Left ventricle myocardium inferior (tissue), 1 donor: ENCODE data around the gene PLEKHA8. TPM values are rescaled to one million over a fixed set of nuclear protein-coding genes. Genes with fewer than 3 reads are reported as not detected.

Experiments used
- DNase-seq: peaks from one replicate; pipeline ENCODE4 v3.0.0-alpha.2; 2020
- H3K27ac ChIP-seq: fragments of 200-600 bp; replicated peaks from 2 replicates; pipeline ENCODE4 v1.8.0; 2021
- H3K27me3 ChIP-seq: fragments of 200-600 bp; 2 replicates; pipeline ENCODE4 v1.8.0; 2021; ENCODE audit warnings: low read depth
- H3K36me3 ChIP-seq: fragments of 200-600 bp; 2 replicates; pipeline ENCODE4 v1.8.0; 2021
- H3K4me1 ChIP-seq: fragments of 200-600 bp; 2 replicates; pipeline ENCODE4 v1.8.0; 2021
- H3K4me3 ChIP-seq: fragments of 200-600 bp; 2 replicates; pipeline ENCODE4 v1.8.0; 2021; ENCODE audit warnings: mild to moderate bottlenecking, moderate library complexity
- H3K9me3 ChIP-seq: fragments of 200-600 bp; replicated peaks from 2 replicates; pipeline ENCODE4 v1.8.0; 2021
- CTCF ChIP-seq: fragments of 200-600 bp; IDR thresholded peaks from 2 replicates; pipeline ENCODE4 v1.8.0; 2021; ENCODE audit warnings: antibody characterized with exemption, mild to moderate bottlenecking, borderline replicate concordance
- intact Hi-C: fragments of 100-400 bp; cut with micrococcal nuclease; formaldehyde crosslinking; loops from one replicate; pipeline ENCODE4 v1.11.0; 2022
- total RNA-seq: library from RNA; stranded (reverse); fragmentation: NEBNext Ultra II Directional; extraction: Animal tissue kit (Norgen Biotek cat#: 25700); gene quantifications from one replicate; pipeline ENCODE4 v1.2.1, GENCODE V29; 2021
- donor health status: DM: no; HTN: yes; CAD: no; lungs with severe emphysema.

PLEKHA8 gene
- total RNA-seq, 1 donor from 2014 or later, result 3.3 TPM

DNA sequence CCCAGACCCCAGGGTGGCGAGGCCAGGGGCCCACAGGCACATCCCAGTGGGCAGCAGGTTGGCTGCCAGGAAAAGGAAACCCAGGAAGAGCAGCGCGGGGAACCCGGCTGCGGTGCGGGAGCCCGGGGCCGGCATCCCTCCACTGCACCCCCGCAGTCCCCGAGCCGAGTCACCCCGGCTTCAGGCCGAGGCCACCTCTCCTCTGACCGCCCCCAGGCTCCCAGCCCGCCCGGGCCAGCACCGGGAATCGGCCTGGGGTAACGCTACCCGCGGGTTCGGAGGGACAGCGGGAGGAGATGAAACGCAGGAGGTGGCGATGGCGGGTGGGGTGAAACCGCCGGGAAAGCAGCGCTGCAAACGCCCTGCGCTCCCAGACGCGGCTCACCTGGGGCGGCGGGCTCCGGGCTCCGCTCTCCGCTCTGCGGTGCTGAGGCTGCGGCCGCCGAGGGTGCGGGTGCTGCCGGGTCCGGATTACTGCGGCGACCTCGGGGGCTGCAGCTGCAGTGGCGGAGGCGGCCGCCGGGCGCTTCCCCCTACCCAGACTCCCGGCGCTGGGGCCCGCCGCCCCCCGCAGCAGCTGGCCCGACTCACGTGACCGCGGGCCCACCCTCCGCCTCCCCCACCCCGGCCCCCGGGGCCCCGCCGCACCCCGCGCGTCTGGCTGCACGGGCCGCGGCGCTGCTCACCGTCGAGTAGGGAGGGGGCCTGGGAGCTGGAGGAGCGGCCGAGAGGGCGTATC lies 38.8 kb upstream of the PLEKHA8 start, which contains the start of gene SCRN1:
Gene SCRN1, minus strand, starts transcription at position 545 of the 739 bp plus-strand sequence. CDS start 20,734 bp downstream, outside the sequence.
- peaks cover 43% of the 10 kb centered on the region for H3K27me3 ChIP-seq
- peaks cover 23% of the 10 kb centered on the region for H3K9me3 ChIP-seq
- no peaks in the 10 kb centered on the region for H3K36me3 ChIP-seq
- no peak for TF ChIP-seq CTCF
- H3K4me1 ChIP-seq, result peaks cover 20% of the 10 kb centered on the region
- peak within 1 kb of the TSS; percentile 82 for H3K27ac ChIP-seq
- peak; percentile 42 for DNase-seq
- intact Hi-C loops, result no loop called here
- H3K4me3 ChIP-seq, result peak within 1 kb of the TSS; percentile 78

DNA sequence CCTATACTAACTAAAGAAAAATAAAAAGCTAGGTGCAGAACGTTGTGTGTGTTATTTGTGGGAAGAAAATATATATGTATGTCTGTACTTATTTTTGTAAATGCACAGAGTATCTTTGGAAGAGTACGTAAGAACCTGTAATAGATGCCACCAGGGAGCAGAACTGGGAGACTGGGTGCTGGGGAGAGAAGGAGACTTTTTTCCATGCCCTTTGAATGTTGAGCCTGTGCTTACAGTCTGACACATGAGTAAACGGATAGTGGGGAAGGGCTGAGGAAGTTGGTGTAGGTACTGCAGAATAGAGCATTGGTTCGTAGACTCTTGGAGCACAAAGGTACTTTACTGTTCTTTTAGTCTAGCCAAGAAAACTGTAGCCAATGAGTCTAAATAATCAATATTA lies 37.3 kb upstream of the PLEKHA8 start:
- Histone ChIP-seq H3K4me3 (no peak overlapping the region), H3K27me3 (peaks cover 43% of the 10 kb centered on the region), H3K4me1 (peaks cover 20% of the 10 kb centered on the region), H3K36me3 (no peaks in the 10 kb centered on the region), H3K27ac (no peak overlapping the region), H3K9me3 (peaks cover 38% of the 10 kb centered on the region)
- intact Hi-C loops, result no loop called here
- no peak for DNase-seq
- no peak for TF ChIP-seq CTCF

DNA sequence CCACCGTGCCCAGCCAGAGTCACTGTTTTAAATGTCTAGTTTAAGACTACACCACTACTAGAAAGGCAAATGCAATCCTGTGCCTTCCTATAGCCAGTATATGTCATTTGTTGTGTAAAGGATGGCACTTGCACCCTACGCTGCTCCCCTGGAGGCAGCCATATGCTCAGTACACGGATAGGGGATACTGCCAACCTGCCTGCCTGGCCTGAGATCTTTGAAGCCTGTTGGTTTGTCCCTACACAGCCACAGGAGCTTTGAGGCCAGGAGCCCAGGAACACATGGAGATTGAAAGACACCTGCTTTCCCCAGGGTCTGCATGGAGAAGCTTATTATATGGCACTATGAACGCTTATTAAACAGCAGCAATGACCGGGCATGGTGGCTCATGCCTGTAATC lies 36.3 kb upstream of the PLEKHA8 start:
- no peak overlapping the region for H3K4me3 ChIP-seq
- no peak overlapping the region for H3K27ac ChIP-seq
- TF ChIP-seq CTCF, result no peak
- intact Hi-C loops, result no loop called here
- peaks cover 43% of the 10 kb centered on the region for H3K27me3 ChIP-seq
- H3K9me3 ChIP-seq, result peaks cover 48% of the 10 kb centered on the region
- peaks cover 20% of the 10 kb centered on the region for H3K4me1 ChIP-seq
- no peaks in the 10 kb centered on the region for H3K36me3 ChIP-seq
- no peak for DNase-seq

DNA sequence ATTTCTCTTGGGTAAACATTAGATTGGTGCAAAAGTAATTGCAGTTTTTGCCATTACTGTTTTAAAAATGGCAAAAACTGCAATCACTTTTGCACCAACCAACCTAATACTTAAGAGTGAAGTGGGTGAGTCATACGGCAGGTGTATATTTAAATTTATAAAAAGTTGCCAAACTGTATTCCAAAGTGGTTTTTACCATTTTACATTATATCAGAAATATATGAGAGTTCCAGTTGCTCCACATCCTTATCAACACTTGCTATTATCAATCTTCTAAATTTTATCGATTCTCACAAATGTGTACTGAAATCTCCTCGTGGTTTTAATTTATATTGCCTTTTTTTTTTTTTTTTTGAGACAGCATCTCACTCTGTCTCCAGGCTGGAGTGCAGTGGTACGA lies 35.1 kb upstream of the PLEKHA8 start:
- intact Hi-C loops, result no loop called here
- Histone ChIP-seq H3K27ac (no peak overlapping the region), H3K4me1 (peaks cover 15% of the 10 kb centered on the region), H3K27me3 (peaks cover 41% of the 10 kb centered on the region), H3K9me3 (peaks cover 51% of the 10 kb centered on the region), H3K4me3 (no peak overlapping the region), H3K36me3 (no peaks in the 10 kb centered on the region)
- DNase-seq, result no peak
- TF ChIP-seq CTCF, result no peak

- DNase-seq, result no peak
- Histone ChIP-seq H3K9me3 (peaks cover 51% of the 10 kb centered on the region), H3K27ac (no peak overlapping the region), H3K4me1 (no peaks in the 10 kb centered on the region), H3K4me3 (no peak overlapping the region), H3K36me3 (no peaks in the 10 kb centered on the region), H3K27me3 (peaks cover 20% of the 10 kb centered on the region)
- no peak for TF ChIP-seq CTCF
- intact Hi-C loops, result no loop called here
Observed at GRCh38 chr7:29995652-29996051, 32.6 kb upstream of the PLEKHA8 start.
